Heart right ventricle (tissue), 16 donors: ENCODE measurements around the gene AOAH. TPM values are rescaled to one million over a fixed set of nuclear protein-coding genes. Genes with fewer than 3 reads are reported as not detected.
"Not testable (repeated sequence)": the region's sequence is repeated elsewhere in the genome, so short reads cannot be mapped to it uniquely, and the experiment has no call there.

Source experiments
- ATAC-seq, 8 donors: fragments of 200-7000 bp; cut with Tn5 transposase; one replicate each; pipeline ENCODE4 v1.9.1; 2020; ENCODE audit warnings: mild to moderate bottlenecking in 8 of 8, moderate library complexity in 8 of 8, moderate number of reproducible peaks in 1 of 8
- DNase-seq, 2 donors: peaks; one replicate each; pipeline ENCODE4 v3.0.0-alpha.2; 2020
- H3K27ac ChIP-seq, 10 donors: fragments of 200-600 bp; sonication (generic) in 2 of 10; one replicate each; pipeline versions ENCODE4 v1.5.0 to v1.8.0; 2020 to 2022; ENCODE audit warnings: mild to moderate bottlenecking in 3 of 10
- H3K27me3 ChIP-seq, 7 donors: fragments of 200-600 bp; one replicate each; pipeline ENCODE4 v1.8.0; 2021 to 2022; ENCODE audit warnings: mild to moderate bottlenecking in 2 of 7
- H3K36me3 ChIP-seq, 9 donors: fragments of 200-600 bp; sonication (generic) in 1 of 9; one replicate each; pipeline versions ENCODE4 v1.5.0 to v1.8.0; 2020 to 2022; ENCODE audit warnings: mild to moderate bottlenecking in 2 of 9
- H3K4me1 ChIP-seq, 9 donors: fragments of 200-600 bp; sonication (generic) in 1 of 9; one replicate each; pipeline versions ENCODE4 v1.5.0 to v1.8.0; 2020 to 2022; ENCODE audit warnings: mild to moderate bottlenecking in 4 of 9
- H3K4me3 ChIP-seq, 10 donors: fragments of 200-600 bp; sonication (generic) in 2 of 10; one replicate each; pipeline versions ENCODE4 v1.5.0 to v1.8.0; 2020 to 2022; ENCODE audit warnings: mild to moderate bottlenecking in 7 of 10, moderate library complexity in 2 of 10
- H3K9me3 ChIP-seq, 11 donors: fragments of 200-600 bp in 10 of 11; sonication (generic) in 2 of 11; one replicate each; pipeline versions ENCODE4 v1.5.0 to v1.8.0; 2013 to 2022; ENCODE audit warnings: mild to moderate bottlenecking in 2 of 11, control low read depth in 1 of 11, moderate library complexity in 1 of 11
- CTCF ChIP-seq, 9 donors: fragments of 200-600 bp; sonication (generic) in 2 of 9; IDR thresholded peaks; one replicate each; pipeline versions ENCODE4 v1.5.0 to v1.8.0; 2021 to 2022; ENCODE audit warnings: antibody characterized with exemption in 9 of 9, mild to moderate bottlenecking in 5 of 9, moderate library complexity in 1 of 9
- WGBS, 2 donors: extraction: QIAGEN DNeasy Blood & Tissue Kit; methylation state at CpG; one replicate each; pipeline ENCODE4 v1.1.7; 2013; ENCODE audit warnings: inconsistent platforms in 1 of 2; 5-methylcytosine and 5-hydroxymethylcytosine counted together
- intact Hi-C, 10 donors: fragments of 100-400 bp; cut with DNase I; formaldehyde crosslinking; loops; one replicate each; pipeline versions ENCODE4 v1.11.1 to v1.14.2; 2022
- polyA plus RNA-seq, 2 donors: library from polyadenylated mRNA; stranded (reverse); fragments of 200-250 nt; gene quantifications; one replicate each; pipeline ENCODE4 v1.2.3, GENCODE V29; 2013
- total RNA-seq, 10 donors: library from RNA; stranded (reverse); fragmentation: NEBNext Ultra II Directional in 3 of 10; extraction: Animal tissue kit (Norgen Biotek cat#: 25700) in 3 of 10; gene quantifications; one replicate each; pipeline versions ENCODE4 v1.2.1 to v1.2.4, GENCODE V29; 2021 to 2023
- donor health status: Arrhythmogenic right ventricular cardiomyopathy.
- donor health status: ischemic (EF 13 %, LVEDD 7.1; RV severe dilation, severe dysfunction).
- donor health status: healthy with polysubstance abuse.
- donor health status: DM: no; HTN: yes; CAD: no.
- donor health status: DM: no; HTN: no; CAD: no.
- donor health status: ischemic (EF 25% LVEDD 6.9; RV normal size, moderate dysfunction).
- donor health status: ischemic (EF 25% LVEDD 5.7; RV mildly dilated, moderate dysfunction).
- donor health status: healthy.
- donor health status: DM: yes; HTN: yes; CAD: no.
- donor health status: Ischemic cardiomyopathy.
- donor health status: ischemic (EF 35%, LVEDD 5.7; RV mildly dilated, moderate dysfunction).
- donor health status: nonischemic (EF 11% LVEDD 7.7; RV severe dilation, severe dysfunction).
- donor health status: DM: yes; HTN: yes; CAD: no.
- donor health status: PGD.
- donor health status: ischemic (EF 29% LVEDD 5.4; RV normal size, mild dysfunction).
- donor health status: nonischemic (EF 23%, LVEDD 6.1; RV moderate dilation, normal function).

The AOAH gene
- total and polyA plus RNA-seq, 12 donors: 0.70 to 19.5 (median 1.6) TPM

GRCh38 chr7:36507475-36508440 is 216.5 kb downstream of the AOAH start:
- ATAC-seq (no peak), DNase-seq (no peak)

GRCh38 chr7:36506820-36507219 is 217.5 kb downstream of the AOAH start:
- no peaks in the 10 kb centered on the region for H3K36me3 ChIP-seq
- H3K27ac ChIP-seq: no peak overlapping the region
- no peak overlapping the region for H3K4me3 ChIP-seq
- ATAC-seq (no peak), DNase-seq (no peak)
- 95 to 96% methylated on average over 3 of the region's 3 CpGs for WGBS, 2 donors
- intact Hi-C loops: no loop called here
- no peaks in the 10 kb centered on the region for H3K4me1 ChIP-seq
- H3K27me3 ChIP-seq: peaks cover 0 to 9% (median 0%) of the 10 kb centered on the region in 7 donors
- no peak for TF ChIP-seq CTCF (IDR thresholded peaks at IDR 0.05)
- H3K9me3 ChIP-seq: peaks cover 0 to 6% (median 0%) of the 10 kb centered on the region in 11 donors

More at GRCh38 chr7:36507475-36508440, 216.5 kb downstream of the AOAH start:
- H3K27ac ChIP-seq: no peak overlapping the region
- TF ChIP-seq CTCF (IDR thresholded peaks at IDR 0.05): no peak
- no peak overlapping the region for H3K4me3 ChIP-seq
- H3K36me3 ChIP-seq: no peaks in the 10 kb centered on the region
- intact Hi-C loops: no loop called here
- H3K4me1 ChIP-seq: no peaks in the 10 kb centered on the region
- WGBS, 2 donors: 64 to 65% methylated on average over 9 of the region's 9 CpGs
- peaks cover 0 to 9% (median 0%) of the 10 kb centered on the region in 7 donors for H3K27me3 ChIP-seq
- H3K9me3 ChIP-seq: peaks cover 0 to 6% (median 0%) of the 10 kb centered on the region in 11 donors

GRCh38 chr7:36506130-36506798 is 218.0 kb downstream of the AOAH start:
- no peak for DNase-seq
- Histone ChIP-seq H3K36me3 (no peaks in the 10 kb centered on the region), H3K27me3 (peaks cover 0 to 9% (median 0%) of the 10 kb centered on the region in 7 donors), H3K4me3 (no peak overlapping the region), H3K4me1 (no peaks in the 10 kb centered on the region), H3K27ac (no peak overlapping the region), H3K9me3 (peaks cover 0 to 6% (median 0%) of the 10 kb centered on the region in 11 donors)
- intact Hi-C loops: no loop called here
- ATAC-seq: no peak
- no peak for TF ChIP-seq CTCF (IDR thresholded peaks at IDR 0.05)
- WGBS, 2 donors: 90 to 91% methylated on average over 7 of the region's 7 CpGs

GRCh38 chr7:36504617-36505016 is 219.7 kb downstream of the AOAH start:
- H3K9me3 ChIP-seq, H3K27me3 ChIP-seq, H3K36me3 ChIP-seq, DNase-seq, H3K27ac ChIP-seq, ATAC-seq, H3K4me1 ChIP-seq, intact Hi-C loops, H3K4me3 ChIP-seq: not testable (repeated sequence)
- WGBS, 2 donors: 90 to 93% methylated on average over 5 of the region's 5 CpGs

GRCh38 chr7:36504216-36504615 is 220.1 kb downstream of the AOAH start:
- 96% methylated on average over 17 of the region's 17 CpGs for WGBS, 2 donors

More at GRCh38 chr7:36504216-36504615, 220.1 kb downstream of the AOAH start:
- H3K27ac ChIP-seq, H3K27me3 ChIP-seq, H3K4me1 ChIP-seq, H3K4me3 ChIP-seq, intact Hi-C loops, H3K9me3 ChIP-seq, H3K36me3 ChIP-seq, DNase-seq, ATAC-seq: not testable (repeated sequence)
